DMS79 (cell line): ENCODE measurements around the gene LIN37.
"Not testable (repeated sequence)": the region's sequence is repeated elsewhere in the genome, so short reads cannot be mapped to it uniquely, and the experiment has no call there.

Experiments used
- DNase-seq: peaks from one replicate; lab custom pipeline; 2025; lab: John Stamatoyannopoulos, UW

LIN37 gene

GRCh38 chr19:35719402-35720162, 28.8 kb upstream of the LIN37 start:
- DNase-seq, result no peak

GRCh38 chr19:35720163-35720524, 28.2 kb upstream of the LIN37 start:
- no peak for DNase-seq

GRCh38 chr19:35720648-35721047, 27.7 kb upstream of the LIN37 start:
- DNase-seq, result no peak

GRCh38 chr19:35721374-35721773, 27.0 kb upstream of the LIN37 start:
- DNase-seq, result no peak

GRCh38 chr19:35722461-35722860, 25.9 kb upstream of the LIN37 start:
- DNase-seq, result no peak

- no peak for DNase-seq
Observed at GRCh38 chr19:35722897-35723296, 25.5 kb upstream of the LIN37 start.

GRCh38 chr19:35723671-35724070, 24.7 kb upstream of the LIN37 start:
- DNase-seq, result no peak

GRCh38 chr19:35724132-35724531, 24.2 kb upstream of the LIN37 start:
- DNase-seq, result not testable (repeated sequence)

GRCh38 chr19:35724560-35724959, 23.8 kb upstream of the LIN37 start:
- no peak for DNase-seq

- no peak for DNase-seq
Observed at GRCh38 chr19:35725216-35725861, 23.0 kb upstream of the LIN37 start.

GRCh38 chr19:35727053-35727955, 21.1 kb upstream of the LIN37 start:
- DNase-seq, result no peak

GRCh38 chr19:35727956-35728706, 20.2 kb upstream of the LIN37 start:
- DNase-seq, result no peak

- DNase-seq, result no peak
Observed at GRCh38 chr19:35729021-35729420, 19.4 kb upstream of the LIN37 start.

- no peak for DNase-seq
Observed at GRCh38 chr19:35729763-35730162, 18.6 kb upstream of the LIN37 start.

GRCh38 chr19:35730326-35730725, 18.1 kb upstream of the LIN37 start:
- no peak for DNase-seq

- no peak for DNase-seq
Observed at GRCh38 chr19:35731353-35731752, 17.0 kb upstream of the LIN37 start.

- DNase-seq, result no peak
Observed at GRCh38 chr19:35731779-35732405, 16.5 kb upstream of the LIN37 start.

- DNase-seq, result no peak
Observed at GRCh38 chr19:35732540-35733179, 15.7 kb upstream of the LIN37 start.

- no peak for DNase-seq
Observed at GRCh38 chr19:35733180-35734125, 14.9 kb upstream of the LIN37 start.

- DNase-seq, result no peak
Observed at GRCh38 chr19:35734273-35734672, 14.1 kb upstream of the LIN37 start.
